H9 (cell line): Measurements from ENCODE around the gene PARD3. TPM values are rescaled to one million over a fixed set of nuclear protein-coding genes. Genes with fewer than 3 reads are reported as not detected.

Experiments used
- DNase-seq: peaks from one replicate; pipeline ENCODE4 v3.0.0-alpha.2; 2017
- H2AFZ ChIP-seq: one replicate; pipeline ENCODE4 v1.6.1; 2013; ENCODE audit warnings: mild to moderate bottlenecking, low read length, control low read depth, moderate library complexity
- H2AK5ac ChIP-seq: 2 replicates; pipeline ENCODE4 v1.6.1; 2013; ENCODE audit warnings: low read length, control low read depth, mixed read lengths; ENCODE audit not compliant: insufficient read length
- H2BK120ac ChIP-seq: one replicate; pipeline ENCODE4 v1.6.1; 2013; ENCODE audit warnings: low read depth, mild to moderate bottlenecking, low read length, control low read depth, inconsistent platforms; ENCODE audit not compliant: poor library complexity, severe bottlenecking
- H2BK12ac ChIP-seq: 2 replicates; pipeline ENCODE4 v1.6.1; 2013; ENCODE audit warnings: low read length, control low read depth, mixed read lengths, low read depth; ENCODE audit not compliant: insufficient read length
- H2BK15ac ChIP-seq: 2 replicates; pipeline ENCODE4 v1.6.1; 2013; ENCODE audit warnings: low read depth, low read length, control low read depth
- H2BK20ac ChIP-seq: one replicate; pipeline ENCODE4 v1.6.1; 2013; ENCODE audit warnings: low read depth, mild to moderate bottlenecking, low read length, control low read depth, inconsistent platforms; ENCODE audit not compliant: poor library complexity, severe bottlenecking
- H2BK5ac ChIP-seq: 2 replicates; pipeline ENCODE4 v1.6.1; 2013; ENCODE audit warnings: low read length, control low read depth, mixed read lengths; ENCODE audit not compliant: insufficient read length
- H3K14ac ChIP-seq: 2 replicates; pipeline ENCODE4 v1.6.1; 2013; ENCODE audit warnings: low read length, control low read depth; ENCODE audit not compliant: insufficient read depth
- H3K18ac ChIP-seq: 2 replicates; pipeline ENCODE4 v1.6.1; 2013; ENCODE audit warnings: low read depth, mild to moderate bottlenecking, mixed read lengths, low read length, control low read depth; ENCODE audit not compliant: insufficient read length
- H3K23ac ChIP-seq: 2 replicates; pipeline ENCODE4 v1.6.1; 2013; ENCODE audit warnings: low read length, control low read depth, mixed read lengths, low read depth; ENCODE audit not compliant: insufficient read length
- H3K23me2 ChIP-seq: 2 replicates; pipeline ENCODE4 v1.6.1; 2013; ENCODE audit warnings: low read depth, mild to moderate bottlenecking, mixed read lengths, low read length, control low read depth; ENCODE audit not compliant: insufficient read length, poor library complexity, severe bottlenecking
- H3K27ac ChIP-seq: 2 replicates; pipeline ENCODE4 v1.5.1; 2013; ENCODE audit warnings: low read length, control low read depth, mixed read lengths, low read depth; ENCODE audit not compliant: insufficient read length
- H3K27me3 ChIP-seq: 2 replicates; pipeline ENCODE4 v1.6.1; 2013; ENCODE audit warnings: low read length, control low read depth, inconsistent platforms; ENCODE audit not compliant: insufficient read depth
- H3K4ac ChIP-seq: 2 replicates; pipeline ENCODE4 v1.6.1; 2013; ENCODE audit warnings: low read depth, mild to moderate bottlenecking, control low read depth, inconsistent platforms, low read length, moderate library complexity
- H3K4me1 ChIP-seq: 2 replicates; pipeline ENCODE4 v1.6.1; 2013; ENCODE audit warnings: low read length, control low read depth, inconsistent platforms; ENCODE audit not compliant: insufficient read depth
- H3K4me2 ChIP-seq: 2 replicates; pipeline ENCODE4 v1.6.1; 2013; ENCODE audit warnings: low read length, control low read depth, mixed read lengths; ENCODE audit not compliant: insufficient read length, insufficient read depth
- H3K56ac ChIP-seq: 2 replicates; pipeline ENCODE4 v1.6.1; 2013; ENCODE audit warnings: low read depth, mild to moderate bottlenecking, mixed read lengths, low read length, control low read depth; ENCODE audit not compliant: insufficient read length
- H3K79me1 ChIP-seq: 2 replicates; pipeline ENCODE4 v1.6.1; 2013; ENCODE audit warnings: low read depth, mild to moderate bottlenecking, moderate library complexity, low read length, control low read depth, inconsistent platforms; ENCODE audit not compliant: insufficient read depth, poor library complexity, severe bottlenecking
- H3K79me2 ChIP-seq: 2 replicates; pipeline ENCODE4 v1.6.1; 2013; ENCODE audit warnings: low read length, control low read depth, inconsistent platforms; ENCODE audit not compliant: insufficient read depth
- H3K9ac ChIP-seq: 2 replicates; pipeline ENCODE4 v1.6.1; 2013; ENCODE audit warnings: low read length, control low read depth, mixed read lengths; ENCODE audit not compliant: insufficient read length; ENCODE audit errors: extremely low read depth
- H3K9me3 ChIP-seq: one replicate; pipeline ENCODE4 v1.6.1; 2013; ENCODE audit warnings: low read depth, low read length, inconsistent platforms; ENCODE audit not compliant: control insufficient read depth
- H3T11ph ChIP-seq: one replicate; pipeline ENCODE4 v1.6.1; 2013; ENCODE audit warnings: mild to moderate bottlenecking, low read length, control low read depth, inconsistent platforms
- H4K20me1 ChIP-seq: one replicate; pipeline ENCODE4 v1.6.1; 2013; ENCODE audit not compliant: control insufficient read depth, insufficient read length, insufficient read depth
- H4K5ac ChIP-seq: 2 replicates; pipeline ENCODE4 v1.6.1; 2013; ENCODE audit warnings: low read depth, mild to moderate bottlenecking, mixed read lengths, low read length, control low read depth; ENCODE audit not compliant: insufficient read length
- H4K8ac ChIP-seq: replicated peaks from 2 replicates; pipeline ENCODE4 v1.6.1; 2013; ENCODE audit warnings: low read length, control low read depth, mixed read lengths, low read depth; ENCODE audit not compliant: insufficient read length
- H4K91ac ChIP-seq: 2 replicates; pipeline ENCODE4 v1.6.1; 2013; ENCODE audit warnings: low read depth, mild to moderate bottlenecking, moderate library complexity, mixed read lengths, low read length, control low read depth; ENCODE audit not compliant: insufficient read length
- H3K27ac Mint-ChIP-seq, 3 experiments: 2 replicates in 2 of 3; 3 replicates in 1 of 3; pipeline ENCODE4 v1.8.0; 2020 to 2021; ENCODE audit warnings: mixed read lengths in 3 of 3, mild to moderate bottlenecking in 1 of 3, moderate library complexity in 1 of 3
- H3K27me3 Mint-ChIP-seq: 2 replicates; pipeline ENCODE4 v1.8.0; 2021; ENCODE audit warnings: low read depth, mild to moderate bottlenecking, moderate library complexity, mixed read lengths
- H3K36me3 Mint-ChIP-seq, 3 experiments: 2 replicates in 2 of 3; 3 replicates in 1 of 3; pipeline ENCODE4 v1.8.0; 2020 to 2021; ENCODE audit warnings: low read depth in 3 of 3, mixed read lengths in 3 of 3; ENCODE audit not compliant: insufficient read depth in 1 of 3
- H3K4me1 Mint-ChIP-seq, 2 experiments: 2 replicates each; pipeline ENCODE4 v1.8.0; 2020; ENCODE audit warnings: mixed read lengths in 2 of 2
- H3K4me3 Mint-ChIP-seq, 2 experiments: 2 replicates in 1 of 2; 3 replicates in 1 of 2; pipeline ENCODE4 v1.8.0; 2020 to 2021; ENCODE audit warnings: mild to moderate bottlenecking in 2 of 2, mixed read lengths in 2 of 2, moderate library complexity in 1 of 2
- H3K9me3 Mint-ChIP-seq, 2 experiments: 2 replicates in 1 of 2; 3 replicates in 1 of 2; pipeline ENCODE4 v1.8.0; 2020; ENCODE audit warnings: mild to moderate bottlenecking in 2 of 2, mixed read lengths in 2 of 2, moderate library complexity in 1 of 2
- WGBS: extraction: QIAGEN DNeasy Blood & Tissue Kit; methylation state at CpG from one replicate; pipeline ENCODE4 v1.1.7; 2013; ENCODE audit warnings: missing lambda C conversion rate, low lambda C conversion rate, mixed read lengths; ENCODE audit not compliant: insufficient read length; ENCODE audit errors: extremely low coverage; 5-methylcytosine and 5-hydroxymethylcytosine counted together
- total RNA-seq: library from RNA; stranded (reverse); gene quantifications from 2 replicates; pipeline ENCODE4 v1.2.1, GENCODE V29; 2021
- TF ChIP-seq, protein P1 (sequence below): fragments of 200-600 bp; sonication (generic); conservative IDR thresholded peaks from 3 replicates; pipeline ENCODE4 v1.8.0; 2021; ENCODE audit warnings: antibody characterized with exemption, mild to moderate bottlenecking

PARD3 gene
- total RNA-seq, 1 experiment from 2014 or later, result 44.7 TPM

DNA sequence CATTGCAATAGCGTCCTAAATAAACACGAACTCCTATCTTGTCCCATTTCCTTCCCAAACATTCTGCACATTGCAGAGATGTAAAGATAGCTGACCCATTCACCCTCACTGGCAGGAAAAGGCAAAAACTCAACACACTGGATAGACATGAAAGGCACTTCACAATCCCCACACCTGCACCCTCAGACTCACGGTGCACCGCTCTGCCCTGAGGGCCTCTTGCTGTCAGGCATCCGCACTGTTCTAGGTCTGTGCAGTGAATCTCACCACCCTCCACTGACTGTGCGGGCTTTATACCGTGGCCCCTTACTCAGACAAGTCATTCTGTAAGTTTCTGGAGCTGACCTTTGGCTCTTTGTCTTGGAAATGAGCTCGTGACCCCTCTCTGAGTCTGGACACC lies 42.9 kb upstream of the PARD3 start:
- no peak overlapping the region for H4K91ac ChIP-seq
- H3K9me3 ChIP-seq, result no peaks in the 10 kb centered on the region
- H4K5ac ChIP-seq, result no peak overlapping the region
- H3K79me1 ChIP-seq, result no peaks in the 10 kb centered on the region
- no peak overlapping the region for H3K56ac ChIP-seq
- H3K9me3 Mint-ChIP-seq, result no peaks in the 10 kb centered on the region
- no peak overlapping the region for H3K14ac ChIP-seq
- no peak overlapping the region for H2BK15ac ChIP-seq
- H3K23ac ChIP-seq, result no peak overlapping the region
- WGBS, result no CpG with 5 or more reads among the region's 8 CpGs
- no peak overlapping the region for H4K8ac ChIP-seq
- no peak overlapping the region for H3K9ac ChIP-seq
- no peak overlapping the region for H2BK120ac ChIP-seq
- H3K23me2 ChIP-seq, result no peaks in the 10 kb centered on the region
- H3K79me2 ChIP-seq, result no peaks in the 10 kb centered on the region
- H2BK12ac ChIP-seq, result no peak overlapping the region
- H3K4me3 Mint-ChIP-seq, result no peak overlapping the region
- no peaks in the 10 kb centered on the region for H4K20me1 ChIP-seq
- no peak overlapping the region for H2BK5ac ChIP-seq
- peaks cover 8 to 19% of the 10 kb centered on the region in 2 experiments for H3K4me1 Mint-ChIP-seq
- no peaks in the 10 kb centered on the region for H3K27me3 ChIP-seq
- no peak overlapping the region for H2BK20ac ChIP-seq
- TF ChIP-seq, protein P1, sequence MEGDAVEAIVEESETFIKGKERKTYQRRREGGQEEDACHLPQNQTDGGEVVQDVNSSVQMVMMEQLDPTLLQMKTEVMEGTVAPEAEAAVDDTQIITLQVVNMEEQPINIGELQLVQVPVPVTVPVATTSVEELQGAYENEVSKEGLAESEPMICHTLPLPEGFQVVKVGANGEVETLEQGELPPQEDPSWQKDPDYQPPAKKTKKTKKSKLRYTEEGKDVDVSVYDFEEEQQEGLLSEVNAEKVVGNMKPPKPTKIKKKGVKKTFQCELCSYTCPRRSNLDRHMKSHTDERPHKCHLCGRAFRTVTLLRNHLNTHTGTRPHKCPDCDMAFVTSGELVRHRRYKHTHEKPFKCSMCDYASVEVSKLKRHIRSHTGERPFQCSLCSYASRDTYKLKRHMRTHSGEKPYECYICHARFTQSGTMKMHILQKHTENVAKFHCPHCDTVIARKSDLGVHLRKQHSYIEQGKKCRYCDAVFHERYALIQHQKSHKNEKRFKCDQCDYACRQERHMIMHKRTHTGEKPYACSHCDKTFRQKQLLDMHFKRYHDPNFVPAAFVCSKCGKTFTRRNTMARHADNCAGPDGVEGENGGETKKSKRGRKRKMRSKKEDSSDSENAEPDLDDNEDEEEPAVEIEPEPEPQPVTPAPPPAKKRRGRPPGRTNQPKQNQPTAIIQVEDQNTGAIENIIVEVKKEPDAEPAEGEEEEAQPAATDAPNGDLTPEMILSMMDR, result no peak
- H2AFZ ChIP-seq, result no peak overlapping the region
- no peaks in the 10 kb centered on the region for H3K36me3 Mint-ChIP-seq
- no peaks in the 10 kb centered on the region for H3K4me1 ChIP-seq
- no peak overlapping the region for H3K4me2 ChIP-seq
- H3K27ac ChIP-seq, result no peak overlapping the region
- no peak overlapping the region for H3T11ph ChIP-seq
- H3K27me3 Mint-ChIP-seq, result no peaks in the 10 kb centered on the region
- DNase-seq, result no peak
- H3K4ac ChIP-seq, result no peak overlapping the region
- no peak overlapping the region for H3K18ac ChIP-seq
- H3K27ac Mint-ChIP-seq, result no peak overlapping the region
- no peak overlapping the region for H2AK5ac ChIP-seq
